WTC11 (cell line): ENCODE measurements around the gene CDKL5.

ENCODE experiments used
- PRDM15 ChIP-seq: sonication (generic); formaldehyde crosslinking; IDR thresholded peaks from 2 replicates; pipeline ENCODE4 v1.8.0; 2022; ENCODE audit warnings: missing genetic modification reagents
- SP1 ChIP-seq: sonication (generic); formaldehyde crosslinking; conservative IDR thresholded peaks from 2 replicates; pipeline ENCODE4 v1.8.1; 2022; ENCODE audit warnings: missing genetic modification reagents
- TEAD4 ChIP-seq: sonication (generic); formaldehyde crosslinking; IDR thresholded peaks from 2 replicates; pipeline ENCODE4 v1.8.0; 2022; ENCODE audit warnings: mild to moderate bottlenecking, missing genetic modification reagents
- TP53 ChIP-seq: sonication (generic); formaldehyde crosslinking; IDR thresholded peaks from 2 replicates; pipeline ENCODE4 v1.8.1; 2023; ENCODE audit warnings: mild to moderate bottlenecking, missing genetic modification reagents
- ZNF232 ChIP-seq: sonication (generic); formaldehyde crosslinking; IDR thresholded peaks from 2 replicates; pipeline ENCODE4 v1.8.0; 2022; ENCODE audit warnings: mild to moderate bottlenecking, missing genetic modification reagents
- TF ChIP-seq, protein P1 (sequence below): fragments of 200-600 bp; IDR thresholded peaks from 2 replicates; pipeline ENCODE4 v1.8.0; 2022; ENCODE audit warnings: antibody characterized with exemption
- TF ChIP-seq, protein P2 (sequence below): sonication (generic); formaldehyde crosslinking; IDR thresholded peaks from 2 replicates; pipeline ENCODE4 v1.8.0; 2022; ENCODE audit warnings: mild to moderate bottlenecking, missing genetic modification reagents
- TF ChIP-seq, protein P3 (sequence below): sonication (generic); formaldehyde crosslinking; IDR thresholded peaks from 2 replicates; pipeline ENCODE4 v1.8.1; 2022; ENCODE audit warnings: low read depth, missing genetic modification reagents, borderline replicate concordance

- TF ChIP-seq, protein P1, sequence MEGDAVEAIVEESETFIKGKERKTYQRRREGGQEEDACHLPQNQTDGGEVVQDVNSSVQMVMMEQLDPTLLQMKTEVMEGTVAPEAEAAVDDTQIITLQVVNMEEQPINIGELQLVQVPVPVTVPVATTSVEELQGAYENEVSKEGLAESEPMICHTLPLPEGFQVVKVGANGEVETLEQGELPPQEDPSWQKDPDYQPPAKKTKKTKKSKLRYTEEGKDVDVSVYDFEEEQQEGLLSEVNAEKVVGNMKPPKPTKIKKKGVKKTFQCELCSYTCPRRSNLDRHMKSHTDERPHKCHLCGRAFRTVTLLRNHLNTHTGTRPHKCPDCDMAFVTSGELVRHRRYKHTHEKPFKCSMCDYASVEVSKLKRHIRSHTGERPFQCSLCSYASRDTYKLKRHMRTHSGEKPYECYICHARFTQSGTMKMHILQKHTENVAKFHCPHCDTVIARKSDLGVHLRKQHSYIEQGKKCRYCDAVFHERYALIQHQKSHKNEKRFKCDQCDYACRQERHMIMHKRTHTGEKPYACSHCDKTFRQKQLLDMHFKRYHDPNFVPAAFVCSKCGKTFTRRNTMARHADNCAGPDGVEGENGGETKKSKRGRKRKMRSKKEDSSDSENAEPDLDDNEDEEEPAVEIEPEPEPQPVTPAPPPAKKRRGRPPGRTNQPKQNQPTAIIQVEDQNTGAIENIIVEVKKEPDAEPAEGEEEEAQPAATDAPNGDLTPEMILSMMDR: no peak
- TF ChIP-seq TP53 (CRISPR knock-in tag) (no peak), ZNF232 (no peak), SP1 (CRISPR knock-in tag) (no peak), PRDM15 (CRISPR knock-in tag) (no peak), TEAD4 (CRISPR knock-in tag) (no peak)
- TF ChIP-seq, protein P2, sequence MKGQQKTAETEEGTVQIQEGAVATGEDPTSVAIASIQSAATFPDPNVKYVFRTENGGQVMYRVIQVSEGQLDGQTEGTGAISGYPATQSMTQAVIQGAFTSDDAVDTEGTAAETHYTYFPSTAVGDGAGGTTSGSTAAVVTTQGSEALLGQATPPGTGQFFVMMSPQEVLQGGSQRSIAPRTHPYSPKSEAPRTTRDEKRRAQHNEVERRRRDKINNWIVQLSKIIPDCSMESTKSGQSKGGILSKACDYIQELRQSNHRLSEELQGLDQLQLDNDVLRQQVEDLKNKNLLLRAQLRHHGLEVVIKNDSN (CRISPR knock-in tag): no peak
- TF ChIP-seq, protein P3, sequence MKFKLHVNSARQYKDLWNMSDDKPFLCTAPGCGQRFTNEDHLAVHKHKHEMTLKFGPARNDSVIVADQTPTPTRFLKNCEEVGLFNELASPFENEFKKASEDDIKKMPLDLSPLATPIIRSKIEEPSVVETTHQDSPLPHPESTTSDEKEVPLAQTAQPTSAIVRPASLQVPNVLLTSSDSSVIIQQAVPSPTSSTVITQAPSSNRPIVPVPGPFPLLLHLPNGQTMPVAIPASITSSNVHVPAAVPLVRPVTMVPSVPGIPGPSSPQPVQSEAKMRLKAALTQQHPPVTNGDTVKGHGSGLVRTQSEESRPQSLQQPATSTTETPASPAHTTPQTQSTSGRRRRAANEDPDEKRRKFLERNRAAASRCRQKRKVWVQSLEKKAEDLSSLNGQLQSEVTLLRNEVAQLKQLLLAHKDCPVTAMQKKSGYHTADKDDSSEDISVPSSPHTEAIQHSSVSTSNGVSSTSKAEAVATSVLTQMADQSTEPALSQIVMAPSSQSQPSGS (CRISPR knock-in tag): no peak
These were observed 30.0 kb downstream of the CDKL5 start for GRCh38 chrX:18455384-18455783.
